ENCODE results near the gene STX8. TPM values are rescaled to one million over a fixed set of nuclear protein-coding genes. Genes with fewer than 3 reads are reported as not detected.

Gene STX8
- polyA plus RNA-seq, 1 experiment = 44.7 TPM

DNA sequence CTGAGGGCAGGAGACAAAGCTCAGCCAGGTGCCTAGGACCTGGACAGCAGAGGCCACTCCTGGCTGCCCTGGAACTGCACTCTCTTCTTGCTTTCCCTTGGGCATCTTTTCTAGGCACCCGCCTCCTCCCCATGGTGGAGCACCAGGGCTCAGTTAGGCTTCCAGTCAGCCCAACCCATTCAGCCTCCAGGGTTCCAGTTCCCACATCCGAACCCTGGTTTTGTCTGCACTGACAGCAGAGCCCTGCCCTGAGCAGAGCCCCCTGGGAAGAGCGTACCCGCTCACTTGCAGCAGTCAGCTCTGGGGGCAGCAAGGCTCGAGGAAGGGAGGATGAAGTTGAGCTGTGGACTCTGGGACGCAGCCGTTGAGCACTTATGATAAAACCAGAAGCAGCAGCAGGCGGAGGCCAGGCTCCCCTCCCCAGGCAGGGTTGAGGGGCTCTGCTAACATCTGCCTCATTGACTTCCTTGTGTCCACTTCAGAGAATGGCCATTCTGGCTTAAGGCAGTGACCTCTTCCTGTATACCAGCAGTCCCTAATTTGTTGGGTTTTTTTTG, 341.2 kb downstream of the STX8 start:
- no peak for DNase-seq (ENCODE audit: low read depth)
- ChIA-PET CTCF (no interaction called here), POLR2A (no interaction called here)
- no peaks in the 10 kb centered on the region; the same call in 1 of the 2 replicates for H3K27me3 ChIP-seq (ENCODE audit: control insufficient read depth, insufficient read depth, low read length)
- H3K36me3 ChIP-seq (ENCODE audit: control insufficient read depth, insufficient read depth, low read length) = no peaks in the 10 kb centered on the region
- TF ChIP-seq, protein P1, sequence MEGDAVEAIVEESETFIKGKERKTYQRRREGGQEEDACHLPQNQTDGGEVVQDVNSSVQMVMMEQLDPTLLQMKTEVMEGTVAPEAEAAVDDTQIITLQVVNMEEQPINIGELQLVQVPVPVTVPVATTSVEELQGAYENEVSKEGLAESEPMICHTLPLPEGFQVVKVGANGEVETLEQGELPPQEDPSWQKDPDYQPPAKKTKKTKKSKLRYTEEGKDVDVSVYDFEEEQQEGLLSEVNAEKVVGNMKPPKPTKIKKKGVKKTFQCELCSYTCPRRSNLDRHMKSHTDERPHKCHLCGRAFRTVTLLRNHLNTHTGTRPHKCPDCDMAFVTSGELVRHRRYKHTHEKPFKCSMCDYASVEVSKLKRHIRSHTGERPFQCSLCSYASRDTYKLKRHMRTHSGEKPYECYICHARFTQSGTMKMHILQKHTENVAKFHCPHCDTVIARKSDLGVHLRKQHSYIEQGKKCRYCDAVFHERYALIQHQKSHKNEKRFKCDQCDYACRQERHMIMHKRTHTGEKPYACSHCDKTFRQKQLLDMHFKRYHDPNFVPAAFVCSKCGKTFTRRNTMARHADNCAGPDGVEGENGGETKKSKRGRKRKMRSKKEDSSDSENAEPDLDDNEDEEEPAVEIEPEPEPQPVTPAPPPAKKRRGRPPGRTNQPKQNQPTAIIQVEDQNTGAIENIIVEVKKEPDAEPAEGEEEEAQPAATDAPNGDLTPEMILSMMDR (IDR thresholded peaks at IDR 0.05; ENCODE audit: insufficient read depth, low read depth, low read length) = no peak
- no peak overlapping the region for H3K4me3 ChIP-seq (ENCODE audit: low read depth, low read length)

DNA sequence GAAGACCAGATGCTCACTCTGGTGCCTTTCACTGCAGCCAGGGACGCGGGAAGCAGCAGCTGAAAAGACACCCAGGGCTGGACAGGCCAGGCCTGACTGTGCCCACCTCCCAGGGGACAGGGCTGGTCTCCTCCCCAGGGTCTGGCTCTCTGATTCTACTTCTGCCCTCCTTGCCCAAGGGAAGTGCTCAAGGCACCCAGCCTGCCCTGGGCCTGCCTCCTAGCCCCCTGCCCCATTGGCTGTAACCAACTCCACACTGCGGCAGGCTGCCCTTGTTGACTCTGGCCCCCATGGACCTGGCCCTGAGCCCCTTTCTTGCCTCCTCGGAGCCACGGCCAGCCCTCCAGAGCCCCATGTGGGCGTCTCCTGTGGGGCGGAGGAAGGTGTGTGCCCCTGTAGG, 341.9 kb downstream of the STX8 start:
- TF ChIP-seq, protein P1 (IDR thresholded peaks at IDR 0.05; ENCODE audit: insufficient read depth, low read depth, low read length) = no peak
- no peak for DNase-seq (ENCODE audit: low read depth)
- H3K4me3 ChIP-seq (ENCODE audit: low read depth, low read length) = no peak overlapping the region
- no peaks in the 10 kb centered on the region for H3K36me3 ChIP-seq (ENCODE audit: control insufficient read depth, insufficient read depth, low read length)
- ChIA-PET CTCF (no interaction called here), POLR2A (no interaction called here)
- H3K27me3 ChIP-seq (ENCODE audit: control insufficient read depth, insufficient read depth, low read length) = no peaks in the 10 kb centered on the region; the same call in 1 of the 2 replicates

DNA sequence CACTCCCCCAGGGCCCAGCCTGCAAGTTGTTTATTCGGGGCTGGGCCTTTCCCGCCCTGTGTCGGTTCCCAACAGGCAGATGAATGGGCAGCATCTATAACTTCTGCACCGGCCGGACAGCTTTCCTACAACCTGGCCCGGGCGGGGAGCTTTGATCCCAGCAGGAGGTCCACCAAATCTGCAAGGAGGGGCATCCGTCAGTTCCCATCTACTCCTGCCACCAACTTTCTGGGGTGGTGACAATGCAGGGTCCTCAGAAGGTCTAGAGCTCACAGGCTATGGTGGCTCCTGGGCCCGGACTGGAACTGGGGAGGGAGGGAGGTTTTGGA, 342.4 kb downstream of the STX8 start:
- TF ChIP-seq, protein P1 (IDR thresholded peaks at IDR 0.05; ENCODE audit: insufficient read depth, low read depth, low read length) = no peak
- CTCF ChIA-PET = no interaction called here
- Histone ChIP-seq H3K4me3 (ENCODE audit: low read depth, low read length) (no peak overlapping the region), H3K36me3 (ENCODE audit: control insufficient read depth, insufficient read depth, low read length) (no peaks in the 10 kb centered on the region), H3K27me3 (ENCODE audit: control insufficient read depth, insufficient read depth, low read length) (no peaks in the 10 kb centered on the region; the same call in 1 of the 2 replicates)
- POLR2A ChIA-PET = no interaction called here
- no peak for DNase-seq (ENCODE audit: low read depth)

DNA sequence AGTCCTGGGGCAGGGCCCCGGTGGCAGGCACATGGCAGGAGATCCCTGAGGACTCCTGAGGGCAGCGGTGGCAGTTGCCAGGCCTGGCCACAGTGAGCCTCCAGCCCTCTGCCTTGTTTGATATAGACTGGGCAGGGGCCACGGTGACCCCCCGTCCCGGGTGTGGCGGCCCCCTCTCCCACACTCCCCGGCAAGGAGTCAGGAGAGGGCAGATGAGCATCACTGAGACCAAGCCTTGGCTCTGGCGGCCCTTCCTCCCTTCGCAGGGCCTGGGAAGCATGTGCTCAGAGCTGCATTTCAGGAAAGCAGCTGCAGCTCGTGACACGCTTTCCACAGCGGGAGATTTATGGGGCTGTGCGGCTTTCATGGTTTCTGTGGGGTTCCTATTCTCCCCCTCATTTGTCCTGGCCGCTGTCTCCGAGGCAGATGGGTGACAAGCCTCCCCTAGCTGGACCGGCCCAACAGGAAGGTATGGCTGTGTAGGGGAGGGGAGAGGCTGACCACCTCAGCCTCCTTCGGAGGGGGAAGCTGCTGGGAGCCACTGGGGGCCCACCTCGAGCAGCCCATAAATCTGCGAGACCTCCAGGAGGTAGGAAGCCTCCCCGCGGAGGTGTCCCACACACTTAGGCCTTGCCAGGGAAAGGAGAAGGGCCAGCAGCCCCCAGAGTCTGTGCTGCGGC, 342.9 kb downstream of the STX8 start:
- TF ChIP-seq, protein P1 (IDR thresholded peaks at IDR 0.05; ENCODE audit: insufficient read depth, low read depth, low read length) = no peak
- ChIA-PET CTCF (no interaction called here), POLR2A (no interaction called here)
- no peak for DNase-seq (ENCODE audit: low read depth)
- Histone ChIP-seq H3K27me3 (ENCODE audit: control insufficient read depth, insufficient read depth, low read length) (no peaks in the 10 kb centered on the region; the same call in 1 of the 2 replicates), H3K4me3 (ENCODE audit: low read depth, low read length) (no peak overlapping the region), H3K36me3 (ENCODE audit: control insufficient read depth, insufficient read depth, low read length) (no peaks in the 10 kb centered on the region)

DNA sequence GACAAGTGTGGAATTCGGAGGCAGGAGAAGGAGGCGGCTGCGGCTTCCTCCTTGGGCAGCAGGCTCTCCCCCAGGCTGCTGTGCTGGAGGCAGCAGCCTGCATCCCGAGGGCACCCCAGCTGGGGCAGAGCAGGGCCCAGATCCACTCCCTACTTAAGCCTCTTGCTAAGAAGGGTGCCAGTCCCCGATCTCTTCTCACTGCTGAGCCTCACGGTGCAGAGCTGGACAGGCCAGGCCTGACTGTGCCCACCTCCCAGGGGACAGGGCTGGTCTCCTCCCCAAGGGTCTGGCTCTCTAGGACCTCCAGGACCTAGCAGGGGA, 343.5 kb downstream of the STX8 start:
- ChIA-PET POLR2A (no interaction called here), CTCF (no interaction called here)
- no peaks in the 10 kb centered on the region for H3K36me3 ChIP-seq (ENCODE audit: control insufficient read depth, insufficient read depth, low read length)
- H3K4me3 ChIP-seq (ENCODE audit: low read depth, low read length) = no peak overlapping the region
- no peaks in the 10 kb centered on the region; the same call in 1 of the 2 replicates for H3K27me3 ChIP-seq (ENCODE audit: control insufficient read depth, insufficient read depth, low read length)
- no peak for DNase-seq (ENCODE audit: low read depth)
- TF ChIP-seq, protein P1 (IDR thresholded peaks at IDR 0.05; ENCODE audit: insufficient read depth, low read depth, low read length) = no peak
